Suprapubic skin (tissue), 4 donors: Measurements from ENCODE around the gene HUS1B. TPM values are rescaled to one million over a fixed set of nuclear protein-coding genes. Genes with fewer than 3 reads are reported as not detected.

Source experiments
- DNase-seq, 2 donors: peaks; one replicate each; pipeline ENCODE4 v3.0.0-alpha.2; 2019; ENCODE audit warnings: low spot score in 2 of 2
- H3K27ac ChIP-seq: fragments of 200-600 bp; sonication (generic); one replicate; pipeline ENCODE4 v1.5.1; 2019
- H3K27me3 ChIP-seq: fragments of 200-600 bp; sonication (generic); one replicate; pipeline ENCODE4 v1.5.1; 2019
- H3K36me3 ChIP-seq: fragments of 200-600 bp; sonication (generic); one replicate; pipeline ENCODE4 v1.5.1; 2019
- H3K4me1 ChIP-seq: fragments of 200-600 bp; sonication (generic); one replicate; pipeline ENCODE4 v1.5.1; 2019
- H3K4me3 ChIP-seq: fragments of 200-600 bp; sonication (generic); one replicate; pipeline ENCODE4 v1.5.1; 2019; ENCODE audit warnings: mild to moderate bottlenecking
- H3K9me3 ChIP-seq: fragments of 200-600 bp; sonication (generic); one replicate; pipeline ENCODE4 v1.5.1; 2019
- CTCF ChIP-seq, 2 donors: fragments of 200-600 bp in 1 of 2; fragments of 450-650 bp in 1 of 2; sonication (generic) in 1 of 2; IDR thresholded peaks; one replicate each; pipeline ENCODE4 v1.5.1; 2016 to 2019; ENCODE audit warnings: antibody characterized with exemption in 2 of 2, mild to moderate bottlenecking in 1 of 2, moderate library complexity in 1 of 2
- EP300 ChIP-seq: sonication (generic); formaldehyde crosslinking; IDR thresholded peaks from one replicate; pipeline ENCODE4 v1.6.1; 2017; ENCODE audit warnings: antibody characterized with exemption
- POLR2A ChIP-seq, 2 donors: fragments of 450-650 bp; IDR thresholded peaks; one replicate each; pipeline ENCODE4 v1.6.1; 2017; ENCODE audit warnings: antibody characterized with exemption in 2 of 2, mild to moderate bottlenecking in 2 of 2, moderate library complexity in 2 of 2
- POLR2AphosphoS5 ChIP-seq, 3 donors: sonication (generic); formaldehyde crosslinking; IDR thresholded peaks; one replicate each; pipeline ENCODE4 v1.6.1; 2017; ENCODE audit warnings: antibody characterized with exemption in 3 of 3
- WGBS: methylation state at CpG from one replicate; pipeline ENCODE4 v1.1.5; 2018; 5-methylcytosine and 5-hydroxymethylcytosine counted together
- total RNA-seq, 4 donors: library from RNA; depleted of rRNA; stranded (reverse); fragments of >200 nt; gene quantifications; one replicate each; pipeline ENCODE4 v1.1.0, GENCODE V29; 2016

The HUS1B gene
- total RNA-seq, 4 donors from 2014 or later: 0.68 to 8.8 (median 3.1) TPM

GRCh38 chr6:650098-650497, 6.8 kb downstream of the HUS1B start:
- Histone ChIP-seq H3K27ac (no peak overlapping the region), H3K36me3 (no peaks in the 10 kb centered on the region), H3K4me1 (no peaks in the 10 kb centered on the region), H3K27me3 (no peaks in the 10 kb centered on the region), H3K4me3 (no peak overlapping the region), H3K9me3 (no peaks in the 10 kb centered on the region)
- TF ChIP-seq EP300 (no peak), POLR2AphosphoS5 (IDR thresholded peaks at IDR 0.05) (no peak), POLR2A (IDR thresholded peaks at IDR 0.05) (no peak), CTCF (IDR thresholded peaks at IDR 0.05) (no peak)
- no peak for DNase-seq
- WGBS: 77% methylated on average over 4 of the region's 4 CpGs

GRCh38 chr6:642805-643204, 14.1 kb downstream of the HUS1B start:
- no peak overlapping the region for H3K27ac ChIP-seq
- no peaks in the 10 kb centered on the region for H3K27me3 ChIP-seq
- H3K9me3 ChIP-seq: no peaks in the 10 kb centered on the region
- no peak for DNase-seq
- TF ChIP-seq POLR2AphosphoS5 (IDR thresholded peaks at IDR 0.05) (no peak), EP300 (no peak), POLR2A (IDR thresholded peaks at IDR 0.05) (no peak), CTCF (IDR thresholded peaks at IDR 0.05) (no peak)
- H3K4me1 ChIP-seq: no peaks in the 10 kb centered on the region
- H3K4me3 ChIP-seq: no peak overlapping the region
- no peaks in the 10 kb centered on the region for H3K36me3 ChIP-seq

GRCh38 chr6:641225-641985, 15.5 kb downstream of the HUS1B start:
- WGBS: 97% methylated on average over 8 of the region's 8 CpGs
- H3K4me3 ChIP-seq: no peak overlapping the region
- H3K9me3 ChIP-seq: no peaks in the 10 kb centered on the region
- H3K36me3 ChIP-seq: peaks cover 6% of the 10 kb centered on the region
- DNase-seq: no peak
- no peaks in the 10 kb centered on the region for H3K4me1 ChIP-seq
- no peak overlapping the region for H3K27ac ChIP-seq
- no peaks in the 10 kb centered on the region for H3K27me3 ChIP-seq
- no peak for TF ChIP-seq POLR2AphosphoS5 (IDR thresholded peaks at IDR 0.05)
- no peak for TF ChIP-seq CTCF (IDR thresholded peaks at IDR 0.05)
- no peak for TF ChIP-seq POLR2A (IDR thresholded peaks at IDR 0.05)
- no peak for TF ChIP-seq EP300

- Histone ChIP-seq H3K9me3 (no peaks in the 10 kb centered on the region), H3K4me3 (no peak overlapping the region), H3K27ac (no peak overlapping the region), H3K36me3 (peaks cover 13% of the 10 kb centered on the region), H3K4me1 (no peaks in the 10 kb centered on the region), H3K27me3 (no peaks in the 10 kb centered on the region)
- TF ChIP-seq CTCF (IDR thresholded peaks at IDR 0.05) (no peak), EP300 (no peak), POLR2A (IDR thresholded peaks at IDR 0.05) (no peak), POLR2AphosphoS5 (IDR thresholded peaks at IDR 0.05) (no peak)
- 70% methylated on average over 5 of the region's 5 CpGs for WGBS
- DNase-seq: no peak
Measured at GRCh38 chr6:636488-636887, 20.4 kb downstream of the HUS1B start.

- Histone ChIP-seq H3K9me3 (no peaks in the 10 kb centered on the region), H3K4me3 (no peak overlapping the region), H3K27me3 (no peaks in the 10 kb centered on the region), H3K27ac (no peak overlapping the region), H3K4me1 (no peaks in the 10 kb centered on the region), H3K36me3 (peaks cover 13% of the 10 kb centered on the region)
- DNase-seq: no peak
- WGBS: 90% methylated on average over 5 of the region's 5 CpGs
- TF ChIP-seq EP300: no peak
- TF ChIP-seq POLR2A (IDR thresholded peaks at IDR 0.05): no peak
- TF ChIP-seq POLR2AphosphoS5 (IDR thresholded peaks at IDR 0.05): no peak
- TF ChIP-seq CTCF (IDR thresholded peaks at IDR 0.05): no peak
Measured at GRCh38 chr6:635233-635632, 21.7 kb downstream of the HUS1B start.
